Stimulated activated effector memory CD8-positive, alpha-beta T cell treated with anti-CD3 and anti-CD28 coated beads, Interleukin-12 subunit alpha, Interleukin-12 subunit beta, amount 100 ng/mL, for 72 hours (primary cell): ENCODE measurements around the gene SLC25A42.
"Not testable (repeated sequence)": the region's sequence is repeated elsewhere in the genome, so short reads cannot be mapped to it uniquely, and the experiment has no call there.

Source experiments
- ATAC-seq: fragments of 150-1000 bp; cut with Tn5 transposase; 2 replicates; pipeline ENCODE4 v1.10.0; 2021
- DNase-seq, 2 donors: peaks; one replicate each; pipeline ENCODE4 v3.0.0; 2021 to 2022; ENCODE audit warnings: low spot score in 2 of 2
- H3K27ac Mint-ChIP-seq: one replicate; pipeline ENCODE4 v1.8.0; 2022; ENCODE audit warnings: mild to moderate bottlenecking, mixed read lengths
- H3K36me3 Mint-ChIP-seq: one replicate; pipeline ENCODE4 v1.8.0; 2022; ENCODE audit warnings: mild to moderate bottlenecking, mixed read lengths
- H3K4me1 Mint-ChIP-seq: one replicate; pipeline ENCODE4 v1.8.0; 2022; ENCODE audit warnings: mixed read lengths
- H3K4me3 Mint-ChIP-seq: one replicate; pipeline ENCODE4 v1.8.0; 2022; ENCODE audit warnings: mild to moderate bottlenecking, mixed read lengths
- H3K9me3 Mint-ChIP-seq: one replicate; pipeline ENCODE4 v1.8.0; 2022; ENCODE audit warnings: mixed read lengths

The SLC25A42 gene

GRCh38 chr19:19103167-19103566, 39.4 kb downstream of the SLC25A42 start:
- no peak for DNase-seq
- no peak overlapping the region for H3K4me3 Mint-ChIP-seq
- no peak overlapping the region for H3K27ac Mint-ChIP-seq
- no peak for ATAC-seq
- H3K9me3 Mint-ChIP-seq = no peaks in the 10 kb centered on the region
- H3K36me3 Mint-ChIP-seq = peaks cover 39% of the 10 kb centered on the region
- H3K4me1 Mint-ChIP-seq = peaks cover 6% of the 10 kb centered on the region

- DNase-seq (no peak), ATAC-seq (no peak)
- Mint-ChIP-seq H3K4me3 (no peak overlapping the region), H3K36me3 (peaks cover 18% of the 10 kb centered on the region), H3K27ac (no peak overlapping the region), H3K9me3 (no peaks in the 10 kb centered on the region), H3K4me1 (peaks cover 2% of the 10 kb centered on the region)
Observed at GRCh38 chr19:19105365-19106055, 41.7 kb downstream of the SLC25A42 start.

GRCh38 chr19:19106056-19106551, 42.3 kb downstream of the SLC25A42 start:
- DNase-seq (no peak), ATAC-seq (no peak)
- Mint-ChIP-seq H3K4me3 (no peak overlapping the region), H3K9me3 (no peaks in the 10 kb centered on the region), H3K4me1 (no peaks in the 10 kb centered on the region), H3K36me3 (peaks cover 16% of the 10 kb centered on the region), H3K27ac (no peak overlapping the region)

- H3K9me3 Mint-ChIP-seq, ATAC-seq, DNase-seq, H3K27ac Mint-ChIP-seq, H3K4me1 Mint-ChIP-seq, H3K4me3 Mint-ChIP-seq: not testable (repeated sequence)
- H3K36me3 Mint-ChIP-seq = peaks cover 17% of the 10 kb centered on the region
Observed at GRCh38 chr19:19106938-19107337, 43.1 kb downstream of the SLC25A42 start.

- H3K36me3 Mint-ChIP-seq = peaks cover 22% of the 10 kb centered on the region
- H3K4me1 Mint-ChIP-seq = no peaks in the 10 kb centered on the region
- DNase-seq (no peak), ATAC-seq (no peak)
- peak overlapping the region; percentile 52 for H3K27ac Mint-ChIP-seq
- H3K9me3 Mint-ChIP-seq = no peaks in the 10 kb centered on the region
- H3K4me3 Mint-ChIP-seq = no peak overlapping the region
Observed at GRCh38 chr19:19107654-19108053, 43.9 kb downstream of the SLC25A42 start.

GRCh38 chr19:19109601-19110000, 45.8 kb downstream of the SLC25A42 start:
- ATAC-seq (no peak), DNase-seq (no peak)
- H3K4me1 Mint-ChIP-seq = peaks cover 7% of the 10 kb centered on the region
- no peak overlapping the region for H3K27ac Mint-ChIP-seq
- H3K36me3 Mint-ChIP-seq = peaks cover 22% of the 10 kb centered on the region
- H3K9me3 Mint-ChIP-seq = no peaks in the 10 kb centered on the region
- H3K4me3 Mint-ChIP-seq = no peak overlapping the region

GRCh38 chr19:19110410-19111135, 46.8 kb downstream of the SLC25A42 start:
- Mint-ChIP-seq H3K36me3 (peaks cover 22% of the 10 kb centered on the region), H3K4me1 (peaks cover 7% of the 10 kb centered on the region), H3K4me3 (no peak overlapping the region), H3K9me3 (no peaks in the 10 kb centered on the region), H3K27ac (no peak overlapping the region)
- DNase-seq (no peak), ATAC-seq (peak; percentile 56)

DNA sequence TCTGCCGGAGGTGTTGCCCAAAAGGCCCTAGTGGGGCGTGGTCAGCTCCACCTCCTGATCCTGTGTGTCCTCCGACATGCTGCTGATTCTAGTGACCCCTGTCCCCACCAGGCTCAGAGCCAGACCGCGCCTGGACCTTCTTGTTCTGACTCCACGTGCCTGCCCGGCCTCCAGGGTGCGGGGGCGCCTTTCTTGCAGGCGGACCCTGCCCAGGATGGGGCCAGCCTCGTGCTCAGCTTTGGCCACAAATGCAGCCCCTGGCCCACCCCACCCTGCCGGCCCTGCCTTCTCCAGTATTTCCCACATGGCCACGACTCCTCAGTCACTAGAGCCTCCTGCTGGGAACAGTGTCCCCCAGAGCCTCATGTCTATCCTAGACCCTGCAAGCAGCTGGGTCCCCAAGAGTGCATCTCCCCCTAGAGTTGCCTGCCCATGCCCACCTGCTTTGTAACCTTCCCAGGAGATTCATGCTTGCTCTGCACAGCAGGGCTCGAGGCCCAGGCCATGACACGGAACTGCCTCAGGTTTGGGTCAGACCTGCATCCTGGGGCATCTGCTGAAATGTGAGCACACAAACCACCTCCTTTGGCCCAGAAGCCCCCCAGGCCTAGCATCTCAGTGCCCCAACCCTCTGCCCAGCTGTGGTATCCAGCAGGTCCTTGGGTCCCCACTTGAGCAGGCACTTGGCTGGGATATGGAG, 47.5 kb downstream of the SLC25A42 start:
- Mint-ChIP-seq H3K27ac (no peak overlapping the region), H3K4me1 (peaks cover 7% of the 10 kb centered on the region), H3K36me3 (peaks cover 22% of the 10 kb centered on the region), H3K4me3 (no peak overlapping the region), H3K9me3 (no peaks in the 10 kb centered on the region)
- DNase-seq (no peak), ATAC-seq (no peak)

DNA sequence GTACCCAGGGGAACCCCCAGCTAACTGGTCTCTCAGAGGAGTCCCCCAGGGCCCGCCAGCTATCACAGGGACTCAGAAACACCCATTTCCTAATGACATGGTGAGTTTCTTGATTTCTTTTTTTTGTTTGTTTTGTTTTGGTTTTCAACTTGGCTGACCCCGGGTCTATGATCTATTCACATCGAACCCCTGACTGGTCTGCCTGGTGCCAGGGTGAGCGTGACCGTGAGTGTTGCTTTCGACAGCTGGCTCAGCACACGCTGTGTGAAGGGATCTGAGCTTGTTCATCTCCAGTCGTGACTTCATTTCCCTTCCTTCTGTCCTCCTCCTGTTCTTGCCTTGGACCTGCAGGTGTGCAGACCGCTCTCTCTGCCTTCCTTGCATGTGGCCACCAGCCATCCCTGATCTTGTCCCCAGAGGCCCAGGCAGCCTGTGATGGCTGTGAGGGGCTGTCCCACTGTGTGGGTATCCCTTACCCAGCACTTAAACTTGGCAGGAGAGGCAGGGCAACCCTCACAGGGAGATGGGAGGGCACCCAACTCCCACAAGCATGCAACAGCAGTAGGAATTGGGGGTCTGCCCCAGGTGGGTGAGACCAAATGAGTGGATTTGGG, 48.3 kb downstream of the SLC25A42 start:
- no peak for DNase-seq
- no peak for ATAC-seq
- H3K36me3 Mint-ChIP-seq = peaks cover 15% of the 10 kb centered on the region
- H3K4me3 Mint-ChIP-seq = no peak overlapping the region
- H3K9me3 Mint-ChIP-seq = no peaks in the 10 kb centered on the region
- no peak overlapping the region for H3K27ac Mint-ChIP-seq
- H3K4me1 Mint-ChIP-seq = peaks cover 7% of the 10 kb centered on the region

DNA sequence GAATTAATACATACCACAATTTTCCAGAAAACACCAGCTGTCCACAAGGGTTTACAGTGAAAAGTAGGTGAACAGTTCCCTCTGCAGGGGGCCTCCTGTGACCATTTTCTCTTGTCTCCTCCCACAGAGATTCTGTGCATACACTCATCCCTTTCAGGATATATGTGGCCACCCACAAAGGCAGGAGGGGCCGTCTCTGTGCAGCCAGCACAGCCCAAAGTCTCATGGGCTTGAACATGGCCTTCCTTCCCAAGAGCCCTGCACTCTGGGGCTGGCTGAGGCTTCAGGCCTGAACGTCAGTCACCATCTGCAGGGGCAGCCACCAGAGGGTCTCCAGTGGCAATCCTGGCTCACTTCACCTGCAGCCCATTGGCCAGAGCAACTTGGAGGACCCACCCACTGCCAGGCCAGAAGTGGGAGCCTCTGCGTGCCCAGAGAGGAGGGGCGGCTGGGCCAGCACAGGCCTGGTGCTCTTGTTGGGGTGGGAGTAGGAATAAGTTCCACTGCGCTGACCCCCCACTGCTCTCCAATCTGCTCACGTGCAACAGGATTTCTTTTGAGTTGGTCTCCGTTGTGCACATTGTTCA, 49.3 kb downstream of the SLC25A42 start:
- DNase-seq (no peak), ATAC-seq (peak; percentile 71)
- H3K27ac Mint-ChIP-seq = no peak overlapping the region
- H3K9me3 Mint-ChIP-seq = no peaks in the 10 kb centered on the region
- H3K36me3 Mint-ChIP-seq = peaks cover 6% of the 10 kb centered on the region
- H3K4me1 Mint-ChIP-seq = peaks cover 7% of the 10 kb centered on the region
- no peak overlapping the region for H3K4me3 Mint-ChIP-seq

- H3K27ac Mint-ChIP-seq = no peak overlapping the region
- peaks cover 7% of the 10 kb centered on the region for H3K4me1 Mint-ChIP-seq
- peaks cover 18% of the 10 kb centered on the region for H3K36me3 Mint-ChIP-seq
- ATAC-seq (peak; percentile 62), DNase-seq (peak; percentile 39 to 78)
- H3K9me3 Mint-ChIP-seq = no peaks in the 10 kb centered on the region
- H3K4me3 Mint-ChIP-seq = no peak overlapping the region
Observed at GRCh38 chr19:19115954-19116353, 52.2 kb downstream of the SLC25A42 start.

DNA sequence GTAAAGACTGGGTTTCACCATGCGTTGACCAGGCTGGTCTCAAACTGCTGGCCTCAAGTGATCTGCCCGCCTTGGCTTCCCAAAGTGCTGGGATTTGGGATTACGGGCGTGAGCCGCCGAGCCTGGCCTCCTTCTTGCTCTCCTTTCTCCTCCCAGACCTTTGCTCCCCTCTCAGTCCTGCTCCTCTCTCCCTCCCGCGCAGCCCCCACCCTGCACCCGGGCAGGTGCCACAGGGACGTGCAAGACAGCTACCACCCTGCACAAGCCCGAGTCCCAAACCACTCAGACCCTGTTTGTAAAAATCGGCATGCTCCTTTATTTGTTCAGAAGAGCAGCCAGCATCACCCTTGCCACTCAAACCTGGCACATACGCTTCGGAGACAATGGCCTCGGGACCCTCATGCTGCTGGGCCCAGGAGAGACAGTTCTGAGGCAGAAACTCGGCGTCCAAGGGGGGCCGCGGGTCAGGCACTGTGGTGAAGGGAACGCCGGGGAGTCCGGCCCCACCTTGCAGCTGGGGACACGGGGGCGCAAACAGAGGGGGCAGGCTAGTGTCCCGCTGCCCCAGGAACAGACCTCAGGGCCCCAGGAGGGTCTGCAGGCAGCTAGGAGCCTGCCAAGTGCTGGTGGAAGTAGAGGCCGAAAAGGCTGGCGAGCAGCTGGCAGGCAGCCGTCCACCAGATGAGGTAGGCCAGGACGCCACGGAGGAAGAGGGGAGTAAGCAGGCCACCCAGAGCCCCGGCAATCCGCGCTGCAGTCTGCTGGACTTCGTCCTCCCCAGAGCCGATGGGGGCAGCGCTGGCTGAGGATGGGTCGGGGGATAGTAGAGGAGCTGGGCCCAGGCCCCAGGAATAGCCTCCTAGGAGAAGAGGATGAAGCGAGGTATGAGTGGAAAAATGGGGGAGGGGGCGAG, 55.8 kb downstream of the SLC25A42 start:
- H3K27ac Mint-ChIP-seq = no peak overlapping the region
- peaks cover 9% of the 10 kb centered on the region for H3K9me3 Mint-ChIP-seq

DNA sequence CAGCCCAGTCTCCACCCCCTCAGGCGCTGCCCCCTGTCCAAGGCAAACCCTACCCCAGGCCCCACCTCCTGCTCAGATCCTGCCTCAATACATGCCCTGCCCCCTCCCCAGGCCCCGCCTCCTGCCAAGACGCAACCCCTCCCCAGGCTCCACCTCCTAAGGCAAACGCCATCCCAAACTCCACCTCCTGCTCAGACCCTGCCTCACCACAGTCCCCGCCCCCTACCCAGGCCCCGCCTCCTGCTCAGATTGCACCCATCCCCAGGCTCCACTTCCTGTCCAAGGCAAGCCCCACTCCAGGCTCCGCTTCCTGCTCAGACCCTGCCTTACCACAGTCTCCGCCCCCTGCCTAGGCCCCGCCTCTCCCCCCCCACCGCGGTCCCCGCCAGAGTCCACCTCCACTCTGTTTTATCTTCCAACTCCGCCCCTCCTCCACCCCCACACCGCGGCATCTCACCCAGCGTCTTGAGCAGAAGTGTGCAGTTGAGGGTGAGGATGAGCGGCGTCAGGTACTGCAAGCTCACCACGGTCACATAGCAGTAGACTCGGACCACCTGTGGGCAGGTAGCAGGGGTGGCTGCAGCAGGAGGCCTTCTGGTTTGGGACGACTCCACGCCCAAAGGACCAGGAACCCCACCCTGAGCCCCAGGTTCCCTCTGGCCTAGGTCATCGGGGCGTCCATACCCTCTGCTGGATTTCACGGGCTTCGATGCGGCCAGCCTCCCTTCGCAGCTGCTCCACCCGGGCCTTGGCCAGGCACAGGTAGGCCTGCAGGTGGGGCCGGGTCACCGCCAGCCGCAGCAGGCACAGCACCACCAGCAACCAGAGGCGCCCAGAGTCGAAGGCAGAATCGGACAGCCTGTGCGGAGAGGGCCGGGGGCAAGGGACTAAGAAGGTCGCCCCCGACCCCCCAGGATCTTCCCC, 56.8 kb downstream of the SLC25A42 start:
- no peaks in the 10 kb centered on the region for H3K4me1 Mint-ChIP-seq
- no peak overlapping the region for H3K27ac Mint-ChIP-seq
- peaks cover 9% of the 10 kb centered on the region for H3K9me3 Mint-ChIP-seq
- H3K36me3 Mint-ChIP-seq = peaks cover 38% of the 10 kb centered on the region
- ATAC-seq (peak; percentile 54), DNase-seq (no peak)
- no peak overlapping the region for H3K4me3 Mint-ChIP-seq

More for the DNA sequence above, 55.8 kb downstream of the SLC25A42 start:
- H3K36me3 Mint-ChIP-seq = peaks cover 38% of the 10 kb centered on the region
- H3K4me3 Mint-ChIP-seq = no peak overlapping the region
- no peak for ATAC-seq
- DNase-seq = no peak
- H3K4me1 Mint-ChIP-seq = no peaks in the 10 kb centered on the region
